Limb (tissue), 2 donors: Measurements from ENCODE around the gene ASS1.
"Not testable (repeated sequence)": the region's sequence is repeated elsewhere in the genome, so short reads cannot be mapped to it uniquely, and the experiment has no call there.

Experiments used
- DNase-seq, 2 donors: peaks; one replicate each; pipeline ENCODE4 v3.0.0-alpha.2; 2016; ENCODE audit errors: extremely low spot score in 2 of 2

The ASS1 gene

DNA sequence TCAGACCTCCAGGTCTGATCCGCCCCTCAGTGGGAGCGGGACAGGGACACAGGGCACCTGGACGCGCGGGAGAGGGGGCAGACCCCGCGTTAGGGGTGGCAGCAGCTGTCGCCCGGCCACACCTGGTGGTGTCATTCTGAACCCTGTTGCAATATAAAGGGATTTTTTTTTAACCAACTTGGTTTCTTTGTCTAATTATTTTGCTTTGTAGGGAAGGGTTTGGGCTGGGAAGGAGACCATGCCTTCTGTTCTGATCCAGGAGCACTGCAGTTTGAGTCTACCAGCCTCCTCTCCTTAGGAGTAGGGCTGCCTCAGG, 10.9 kb upstream of the ASS1 start:
- no peak for DNase-seq

DNA sequence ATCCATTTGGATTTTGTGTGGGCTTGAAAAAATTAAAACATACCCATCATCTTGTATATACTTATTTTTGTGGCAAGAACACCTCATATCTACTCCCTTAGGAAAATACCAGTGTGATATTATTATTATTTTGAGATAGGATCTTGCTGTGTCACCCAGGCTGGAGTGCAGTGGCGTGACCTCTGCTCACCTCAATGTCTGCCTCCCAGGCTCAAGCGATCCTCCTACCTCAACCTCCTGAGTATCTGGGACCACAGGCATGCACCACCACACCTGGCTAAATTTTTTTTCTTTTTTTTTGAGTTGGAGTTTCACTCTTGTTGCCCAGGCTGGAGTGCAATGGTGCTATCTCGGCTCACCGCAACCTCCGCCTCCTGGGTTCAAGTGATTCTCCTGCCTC, 10.1 kb upstream of the ASS1 start:
- DNase-seq: not testable (repeated sequence)

DNA sequence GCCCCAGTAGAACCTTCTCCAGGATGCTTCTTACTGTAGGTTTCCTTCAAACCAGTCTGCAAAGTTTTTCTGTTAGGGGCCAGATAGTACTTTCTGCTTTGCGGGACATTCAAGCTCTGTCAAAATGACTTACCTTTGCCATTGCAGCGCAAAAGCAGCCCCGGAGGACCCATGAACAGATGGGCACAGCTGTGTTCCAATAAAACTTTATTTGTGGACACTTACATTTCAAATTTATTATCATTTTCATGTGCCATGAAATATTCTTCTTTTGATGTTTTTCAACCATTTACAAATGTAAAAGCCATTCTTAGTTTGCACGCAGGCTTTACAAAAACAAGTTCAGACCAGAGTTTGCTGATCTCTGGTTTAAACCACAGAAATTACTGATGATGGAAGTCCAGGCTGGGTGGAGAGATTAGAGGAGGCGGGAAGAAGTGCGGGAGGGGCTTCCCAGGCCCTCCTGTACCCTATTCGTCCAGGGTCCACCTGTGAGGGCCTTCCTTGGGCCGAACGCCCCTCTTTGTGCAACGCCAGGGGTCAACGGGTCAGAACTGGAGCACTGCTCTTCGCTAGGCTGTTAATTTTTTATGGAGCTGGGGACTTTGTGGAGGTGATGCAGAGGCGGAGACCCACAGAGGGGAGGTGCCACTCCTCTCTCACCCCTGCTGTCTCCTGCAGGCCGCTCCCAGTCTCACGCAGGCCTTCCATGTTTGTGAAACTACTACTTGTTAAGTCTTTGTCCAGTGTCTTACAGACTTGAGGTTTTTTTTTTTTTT, 7.6 kb upstream of the ASS1 start:
- no peak for DNase-seq

DNA sequence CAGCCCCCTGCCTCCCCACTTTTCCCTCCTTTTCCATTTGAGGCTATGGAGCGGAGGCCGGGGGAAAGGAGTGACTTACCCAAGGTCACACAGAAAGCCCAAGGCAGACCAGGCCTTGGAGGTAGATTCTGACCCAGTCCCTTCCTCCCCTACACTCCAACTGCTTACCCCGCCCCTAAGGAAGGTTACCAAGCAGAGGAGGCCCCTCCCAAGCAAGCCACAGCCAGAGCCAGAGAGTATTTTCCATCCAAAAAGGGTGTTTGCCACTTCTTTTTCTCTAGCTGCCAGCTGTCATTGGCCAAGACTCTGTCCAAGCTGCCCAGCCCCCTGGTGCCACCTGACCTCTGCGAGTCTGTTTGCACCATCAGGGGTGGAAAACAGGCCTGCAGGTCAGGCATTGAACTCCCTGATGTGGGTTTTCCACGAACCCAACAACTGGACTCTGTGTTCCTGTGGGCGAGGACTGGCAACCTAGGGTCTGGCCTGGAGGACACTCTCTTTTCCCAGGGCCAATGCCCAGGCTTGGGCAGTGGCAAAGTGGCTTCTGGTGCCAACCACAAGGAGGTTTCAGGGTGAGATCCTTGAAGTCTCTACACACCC, 6.3 kb upstream of the ASS1 start:
- no peak for DNase-seq

DNA sequence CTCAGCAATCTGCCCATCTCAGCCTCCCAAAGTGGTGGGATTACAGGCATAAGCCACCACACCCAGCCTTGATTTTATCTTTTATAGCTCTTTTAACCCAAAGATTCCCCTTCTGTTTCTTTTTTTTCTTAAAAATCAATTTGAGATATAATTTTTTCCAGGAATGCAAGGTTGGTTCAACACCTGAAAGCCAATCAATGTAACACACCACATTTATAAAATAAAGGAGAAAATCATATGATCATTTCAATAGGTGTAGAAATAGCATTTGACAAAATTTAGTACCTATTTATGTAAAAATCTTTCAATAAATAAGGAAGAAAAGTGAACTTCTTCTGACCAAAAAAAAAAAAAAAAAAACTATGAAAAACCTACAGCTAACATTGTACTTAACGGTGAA, 3.7 kb upstream of the ASS1 start:
- no peak for DNase-seq

DNA sequence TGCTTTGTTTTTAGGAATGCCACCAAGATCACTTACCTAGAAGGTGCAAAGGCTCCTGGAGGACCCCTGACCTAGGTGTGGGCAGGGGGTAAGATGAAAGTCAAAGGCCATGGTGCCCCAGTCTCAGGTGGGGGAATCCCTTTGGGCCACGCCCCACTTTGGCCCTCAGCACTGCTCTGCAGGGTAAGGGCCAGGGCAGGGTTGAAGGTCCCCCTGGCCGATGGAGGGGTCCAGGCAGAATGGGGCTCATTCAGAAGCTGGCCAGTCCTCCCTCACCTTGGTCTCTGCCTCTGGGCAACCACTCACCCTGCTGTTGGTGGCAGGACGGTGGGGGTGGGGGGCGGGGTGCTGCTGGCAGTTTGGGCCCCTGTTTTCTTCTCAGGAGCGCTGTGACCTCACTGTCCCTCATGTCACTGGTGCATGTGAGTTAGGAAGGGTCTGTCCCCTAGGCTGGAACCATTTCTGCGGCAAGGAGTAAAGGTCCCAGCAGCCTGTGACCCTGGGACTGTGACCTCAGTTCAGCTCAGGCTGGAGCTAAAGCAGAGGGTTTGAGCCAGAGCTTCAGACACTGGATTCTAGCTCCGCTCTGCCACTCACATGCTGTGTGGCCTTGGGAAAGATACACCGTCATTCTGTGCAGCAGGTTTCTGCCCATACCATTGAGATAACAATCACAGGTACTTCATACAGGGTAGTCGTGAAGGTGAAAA, 1.9 kb upstream of the ASS1 start:
- DNase-seq: no peak

DNA sequence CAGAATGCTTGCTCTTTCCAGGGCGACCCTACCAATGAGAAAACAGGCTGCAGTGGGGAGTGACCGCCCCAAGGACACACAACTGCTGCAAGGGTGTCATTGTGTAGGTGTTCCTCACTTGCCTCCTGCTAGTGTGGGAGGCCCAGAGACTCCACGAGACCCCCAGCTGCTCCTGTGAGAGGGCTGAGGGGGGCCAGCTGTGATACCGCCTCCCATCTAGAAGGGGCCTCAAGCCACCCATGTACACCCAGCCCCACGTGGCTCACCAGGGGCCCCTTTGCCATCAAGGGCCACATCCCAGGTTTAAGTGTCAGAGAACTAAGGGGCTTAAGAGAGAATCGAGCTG, 1.3 kb upstream of the ASS1 start:
- no peak for DNase-seq

DNA sequence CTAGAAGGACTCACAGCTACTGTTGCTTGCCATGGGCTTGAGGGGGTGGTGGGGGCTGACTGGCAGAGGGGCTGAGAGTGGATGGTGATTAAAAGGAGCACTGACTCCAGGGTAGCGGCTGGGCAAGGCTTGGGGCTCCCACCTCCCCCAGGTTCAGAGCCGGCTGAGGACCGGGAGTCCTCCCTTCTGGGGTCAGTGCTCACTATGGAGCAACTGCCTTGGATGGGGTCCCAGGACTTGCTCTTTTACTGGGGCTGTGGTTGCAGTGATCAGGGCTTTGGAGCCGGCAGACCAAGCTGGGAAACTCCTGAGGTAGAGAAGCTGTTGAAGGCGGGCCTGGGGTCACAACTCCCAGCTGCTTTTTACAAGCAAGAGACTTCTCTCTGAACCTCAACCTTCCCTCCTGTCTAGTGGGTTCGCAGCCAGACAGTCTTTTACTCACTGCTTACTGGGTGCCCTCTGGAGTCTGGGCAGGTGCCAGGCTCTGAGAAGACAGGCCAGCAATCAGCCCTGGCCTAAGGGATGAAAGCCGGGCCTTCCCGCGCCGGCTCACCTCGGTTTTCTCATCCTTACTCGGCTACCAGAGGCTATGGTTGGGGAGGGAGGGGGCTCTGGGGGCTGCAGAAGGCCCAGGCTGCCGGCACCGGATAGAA, 795 bp upstream of the ASS1 start:
- DNase-seq: no peak

DNA sequence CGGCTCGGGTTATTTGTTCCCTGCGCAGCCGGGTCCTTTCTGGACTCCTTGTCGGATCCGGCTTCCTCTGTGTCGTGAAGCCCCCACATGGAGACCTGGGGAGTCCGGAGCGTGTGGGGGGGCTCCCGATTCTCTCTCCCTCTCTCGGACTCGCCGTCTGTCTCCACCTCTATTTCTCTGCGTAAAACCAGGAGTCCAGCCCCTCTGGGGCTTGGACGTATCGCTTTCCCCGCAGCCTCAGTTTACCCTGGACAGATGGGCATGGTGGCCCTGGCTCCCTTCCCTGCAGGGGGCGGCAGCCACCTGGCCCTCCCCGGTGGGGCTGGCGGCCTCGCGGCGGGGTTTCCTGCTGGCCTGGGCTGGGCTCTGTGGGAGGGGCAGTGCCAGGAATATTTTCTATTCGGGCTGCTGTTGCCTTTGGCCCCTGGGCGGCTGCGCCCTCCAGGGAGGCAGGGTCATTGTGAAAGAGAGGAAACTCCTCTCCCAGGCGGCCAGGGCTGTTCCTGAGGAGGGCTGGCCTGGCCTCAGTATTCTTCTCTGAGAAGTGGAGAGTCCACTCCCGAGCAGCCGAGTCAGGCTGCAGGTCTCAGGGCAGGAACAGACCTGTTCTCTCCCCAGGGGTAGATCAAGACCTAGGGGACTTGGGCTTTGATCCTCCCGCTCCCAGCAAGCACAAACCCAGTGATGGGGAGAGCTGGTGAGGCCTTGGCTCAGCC, 665 bp downstream of the ASS1 start:
- no peak for DNase-seq

DNA sequence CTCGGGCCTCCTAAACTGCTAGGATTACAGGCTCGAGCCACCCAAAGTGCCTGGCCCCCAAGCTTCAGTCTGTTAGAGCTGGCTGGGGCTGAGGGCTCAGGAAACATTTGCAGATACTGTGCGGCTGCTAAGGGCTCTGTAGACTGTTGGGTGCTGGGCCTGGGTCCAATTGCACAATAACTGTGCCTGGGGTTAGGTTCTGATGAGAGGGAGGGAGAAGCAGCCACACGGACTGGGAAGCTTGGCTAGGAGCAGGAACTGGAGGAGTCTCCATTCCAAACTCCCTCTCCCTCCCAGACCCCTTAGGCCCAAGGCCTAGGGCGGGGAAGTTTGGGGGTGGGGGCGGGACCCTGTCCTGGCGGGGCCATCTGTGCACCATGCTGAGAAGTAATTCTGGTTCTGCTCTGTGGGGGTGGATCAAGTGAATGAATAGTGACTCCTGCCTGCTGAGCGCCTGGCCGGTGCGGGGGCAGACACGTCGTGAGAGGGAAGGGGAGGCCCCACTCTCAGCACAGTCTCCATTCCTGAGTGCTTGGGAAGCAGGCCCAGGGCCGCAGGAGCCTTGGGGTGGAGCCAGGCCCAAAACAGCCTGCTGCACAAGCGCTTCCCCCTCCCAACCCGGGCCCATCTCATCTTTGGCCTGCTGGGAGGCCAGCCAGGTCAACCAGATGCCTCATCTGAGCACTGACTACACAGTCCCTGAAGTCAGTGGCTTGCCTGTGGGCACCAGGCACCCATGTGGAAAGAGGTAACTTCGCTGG, 1.5 kb downstream of the ASS1 start:
- DNase-seq: peak; percentile 67 to 78

DNA sequence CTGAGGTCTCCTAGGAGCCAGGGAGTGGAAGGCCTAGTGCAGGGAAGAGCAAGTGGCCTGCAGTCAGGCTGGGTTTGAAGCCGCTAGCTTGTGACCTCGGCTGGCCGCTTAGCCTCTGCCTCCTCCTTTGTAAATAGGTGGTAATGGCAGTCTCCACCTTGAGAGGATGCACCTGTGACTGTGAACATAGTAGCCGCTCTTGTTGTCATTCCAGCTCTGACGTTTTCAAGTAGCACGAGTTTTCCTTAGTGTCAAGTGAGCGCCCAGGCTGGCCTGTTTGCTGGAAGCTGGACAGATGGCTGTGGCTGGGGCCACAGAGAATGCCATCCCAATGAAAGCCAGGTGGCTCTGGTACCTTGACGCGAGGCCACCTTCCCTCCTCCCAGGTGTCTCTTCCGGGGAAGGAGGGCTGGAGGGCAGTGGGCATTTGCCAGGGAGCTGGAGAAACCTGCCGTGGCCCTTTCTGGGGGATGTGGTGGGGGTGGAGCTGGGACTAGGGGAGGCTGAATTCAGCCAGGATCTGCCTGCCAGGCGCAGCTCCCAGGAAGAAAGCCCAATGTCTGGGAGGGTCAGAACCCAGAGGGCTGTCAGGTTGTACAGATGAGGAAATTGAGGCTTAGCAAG, 2.5 kb downstream of the ASS1 start:
- no peak for DNase-seq

DNA sequence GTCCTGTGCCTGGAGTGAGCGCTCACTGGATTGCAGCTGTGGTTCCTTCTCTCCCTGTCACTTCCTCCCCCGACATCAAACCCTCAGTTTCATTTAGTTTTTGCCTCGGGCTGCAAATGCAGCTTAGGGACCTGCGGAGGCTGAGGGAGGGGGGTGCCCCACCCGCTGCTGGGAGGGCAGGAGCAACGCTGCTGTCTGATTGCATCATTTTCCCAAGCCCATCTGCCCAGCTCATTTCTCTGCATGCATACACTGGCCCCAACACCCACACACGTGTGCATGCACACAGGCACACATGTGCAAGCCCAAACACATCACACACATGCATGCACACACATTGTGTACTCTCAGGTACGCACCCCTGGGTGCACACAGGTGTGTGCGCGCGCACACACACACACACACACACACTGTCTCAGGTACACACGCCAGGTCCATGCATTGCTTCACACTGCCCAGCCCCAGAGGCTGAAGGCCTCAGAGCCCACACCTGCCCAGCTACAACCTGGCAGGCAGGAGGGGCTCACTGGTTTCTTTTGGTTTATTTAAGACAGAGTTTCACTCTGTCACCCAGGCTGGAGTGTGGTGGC, 3.4 kb downstream of the ASS1 start:
- no peak for DNase-seq

DNA sequence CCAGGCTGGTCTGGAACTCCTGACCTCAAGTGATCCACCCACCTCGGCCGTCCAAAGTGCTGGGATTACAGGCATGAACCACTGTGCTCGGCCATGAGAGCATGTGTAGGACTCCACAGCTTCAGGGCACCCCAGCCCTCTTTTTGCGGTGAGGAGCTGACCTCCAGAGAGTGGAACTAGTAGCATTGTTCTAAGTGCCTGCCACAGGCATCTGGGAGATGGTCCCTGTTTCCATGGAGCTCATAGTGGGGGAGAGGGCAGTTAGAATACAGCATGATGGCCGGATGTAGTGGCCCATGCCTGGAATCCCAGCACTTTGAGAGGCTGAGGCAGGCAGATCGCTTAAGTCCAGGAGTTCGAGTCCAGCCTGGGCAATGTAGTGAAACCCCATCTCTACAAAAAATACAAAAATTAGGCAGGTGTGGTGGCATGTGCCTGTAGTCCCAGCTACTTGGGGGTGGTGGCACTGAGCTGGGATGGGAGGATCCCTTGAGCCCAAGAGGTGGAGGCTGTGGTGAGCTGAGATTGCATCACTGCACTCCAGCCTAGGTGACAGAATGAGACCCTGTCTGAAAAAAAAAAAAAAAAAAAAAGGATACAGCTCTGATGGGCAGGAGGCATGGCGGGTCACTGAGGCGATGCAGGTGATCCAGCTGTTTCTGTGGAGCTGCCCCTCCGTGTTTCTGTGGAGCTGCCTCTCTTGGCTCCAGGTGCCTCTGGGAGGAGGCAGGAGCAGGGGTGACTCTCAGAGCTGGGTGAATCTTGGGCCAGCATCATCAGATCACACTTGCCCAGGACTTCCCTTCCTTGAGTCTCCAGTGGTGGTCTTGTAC, 4.2 kb downstream of the ASS1 start:
- no peak for DNase-seq

DNA sequence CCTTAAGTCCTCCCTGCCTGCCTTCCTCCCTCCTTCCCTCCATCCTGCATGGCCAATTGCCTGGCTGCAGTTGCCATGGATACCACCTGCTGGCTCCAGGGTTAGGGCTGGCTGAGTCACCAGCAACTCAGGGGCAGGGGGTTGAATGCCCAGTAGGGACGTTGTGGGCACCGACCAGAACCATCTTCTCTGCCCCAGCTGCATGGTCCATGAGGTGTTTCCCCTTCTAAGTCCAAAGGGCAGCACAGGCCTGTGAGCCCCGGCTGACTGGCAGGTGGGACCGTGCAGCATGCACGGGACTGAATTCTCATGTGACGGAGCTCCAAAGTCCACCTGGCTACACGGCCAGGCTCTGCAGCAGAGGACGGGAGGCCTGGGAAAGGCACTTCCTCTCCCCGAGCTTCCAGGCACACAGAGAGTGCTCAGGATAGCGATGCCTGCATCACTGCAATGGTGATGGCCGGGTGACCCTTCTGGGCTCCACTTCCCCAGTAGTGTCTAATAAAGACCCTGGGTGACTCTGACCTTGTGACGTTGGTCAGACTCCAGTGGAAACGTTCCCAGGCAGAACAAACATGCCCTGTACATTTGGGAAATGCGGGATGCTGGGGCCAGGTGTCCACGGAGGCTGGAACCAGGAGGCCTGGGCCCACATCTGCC, 5.7 kb downstream of the ASS1 start:
- DNase-seq: no peak

DNA sequence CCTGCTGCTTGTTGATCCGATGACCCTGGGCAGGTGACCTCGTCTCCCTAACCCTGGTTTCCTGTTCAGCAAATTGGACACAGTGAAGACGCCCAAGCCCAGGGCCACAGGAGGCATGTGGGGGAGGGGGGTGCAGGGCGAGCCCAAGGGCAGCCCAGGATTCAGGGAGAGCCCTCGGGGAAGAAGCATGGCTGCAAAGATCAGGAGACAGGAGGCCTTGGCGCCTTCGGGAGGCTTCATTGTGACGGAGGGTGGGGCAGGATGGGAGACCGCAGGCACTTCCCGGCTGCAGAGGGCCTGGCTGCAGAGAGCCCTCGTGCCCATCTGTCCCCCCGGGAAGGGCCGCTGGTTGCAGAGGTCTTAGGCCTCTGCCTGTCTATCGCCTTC, 6.2 kb downstream of the ASS1 start:
- DNase-seq: no peak

DNA sequence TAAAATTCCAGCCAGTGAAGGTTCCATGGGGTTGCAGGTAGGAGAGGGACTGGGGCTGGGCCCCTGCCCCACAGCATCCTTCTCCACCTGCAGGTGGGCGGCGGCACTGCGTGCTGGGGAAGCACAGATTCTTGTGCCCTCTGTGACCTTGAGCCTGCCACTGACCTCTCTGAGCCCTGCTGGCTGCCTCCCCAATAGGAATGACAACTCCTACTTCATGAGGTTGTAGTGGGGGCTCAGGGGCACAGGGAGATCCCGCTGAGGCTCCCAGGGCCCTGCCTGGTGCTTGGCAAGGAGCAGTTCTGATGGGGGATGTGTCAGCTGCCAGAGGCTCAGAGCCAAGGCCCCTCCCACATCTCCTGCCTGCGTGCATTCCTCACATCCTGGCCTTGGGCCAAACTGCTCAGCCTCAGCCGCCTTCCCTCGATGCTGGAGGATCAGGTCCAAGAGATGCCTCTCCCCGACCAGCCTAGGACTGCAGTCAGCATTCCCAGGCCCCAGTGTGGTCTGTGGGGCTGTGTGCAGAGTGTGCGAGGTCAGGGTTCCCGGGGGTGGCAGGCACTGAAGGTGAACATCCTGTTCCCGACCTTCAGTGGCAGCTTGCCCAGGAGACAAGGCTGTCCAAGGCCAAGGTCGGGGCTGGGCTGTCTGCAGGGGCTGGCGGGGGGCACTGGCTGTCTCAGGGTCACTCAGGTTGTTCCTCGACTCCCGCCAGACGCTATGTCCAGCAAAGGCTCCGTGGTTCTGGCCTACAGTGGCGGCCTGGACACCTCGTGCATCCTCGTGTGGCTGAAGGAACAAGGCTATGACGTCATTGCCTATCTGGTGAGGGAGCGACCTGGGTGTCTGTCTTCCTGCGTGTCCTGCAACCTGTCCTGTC, 7.0 kb downstream of the ASS1 start:
- peak; percentile 86 to 92 for DNase-seq

DNA sequence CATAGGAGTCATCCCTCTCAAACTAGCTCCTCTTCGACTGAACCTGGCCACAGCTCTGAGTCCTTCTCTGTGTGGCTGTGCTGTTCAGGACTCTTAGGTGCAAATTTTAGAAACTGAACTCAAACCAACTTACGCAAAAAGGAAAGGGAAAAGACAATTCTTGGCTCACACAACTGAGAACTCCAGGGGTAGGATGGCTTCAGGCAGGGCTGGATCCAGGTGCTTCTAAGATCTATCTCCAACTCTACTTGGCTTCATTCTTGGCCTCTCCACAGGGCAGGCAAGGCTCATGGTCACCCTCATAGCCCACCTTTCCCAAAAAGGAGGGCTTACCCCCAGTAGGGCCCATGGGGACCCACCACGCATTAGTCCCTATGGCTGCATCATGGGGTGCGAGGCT, 8.1 kb downstream of the ASS1 start:
- no peak for DNase-seq

DNA sequence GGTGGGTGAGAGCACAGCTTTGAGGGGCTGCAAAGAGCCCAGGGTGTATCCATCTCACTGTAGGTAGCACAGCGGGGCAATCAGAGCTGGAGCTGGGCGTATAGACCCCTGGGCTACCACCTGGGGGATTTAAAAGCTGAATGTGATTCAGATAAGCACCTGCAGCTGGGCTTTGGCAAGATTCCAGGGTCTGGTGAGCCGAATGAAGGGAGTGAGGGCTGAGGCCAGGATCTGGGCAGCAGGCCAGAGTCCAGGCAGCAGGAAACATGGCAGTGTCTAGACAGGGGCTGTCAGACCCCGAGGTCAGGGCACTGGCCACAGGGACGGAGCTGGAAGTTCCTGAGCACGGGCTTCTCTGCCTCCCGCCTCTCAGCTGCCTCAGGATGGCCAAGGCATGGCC, 8.7 kb downstream of the ASS1 start:
- no peak for DNase-seq
